HG03159 (cell line): ENCODE measurements around the gene CARD9.

ENCODE experiments used
- ATAC-seq: cut with Tn5 transposase; IDR thresholded peaks from one replicate; pipeline ENCODE4 v1.9.1; 2021; ENCODE audit warnings: mild to moderate bottlenecking, moderate library complexity; ENCODE audit not compliant: unreplicated experiment

Gene CARD9

DNA sequence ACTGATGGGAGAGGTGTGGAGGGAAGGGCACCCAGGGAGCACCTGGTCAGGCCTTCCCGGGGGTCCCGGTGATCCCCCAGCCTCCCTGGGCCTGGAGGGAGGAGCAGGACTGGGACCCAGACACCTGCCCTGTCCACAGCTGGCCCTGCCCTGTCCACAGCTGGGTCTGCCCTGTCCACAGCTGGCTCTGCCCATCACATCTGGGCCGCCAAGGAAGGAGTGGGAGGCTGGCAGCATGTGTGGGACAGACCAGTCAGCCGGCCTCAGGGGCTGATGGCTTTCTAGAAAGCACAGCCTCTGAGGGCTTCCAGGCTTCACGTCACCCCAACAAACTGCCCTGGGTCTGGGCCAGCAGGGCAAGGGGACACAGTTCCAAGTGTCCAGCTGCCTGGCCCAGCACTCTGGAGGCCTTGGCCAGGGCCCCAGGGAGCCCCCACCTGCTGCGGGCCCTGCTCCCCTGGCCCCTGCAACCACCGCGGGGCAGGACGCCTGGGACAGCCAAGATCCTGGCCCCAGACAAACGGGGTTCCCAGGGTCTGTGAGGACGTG is 22.1 kb downstream of the CARD9 start:
- ATAC-seq = no peak

DNA sequence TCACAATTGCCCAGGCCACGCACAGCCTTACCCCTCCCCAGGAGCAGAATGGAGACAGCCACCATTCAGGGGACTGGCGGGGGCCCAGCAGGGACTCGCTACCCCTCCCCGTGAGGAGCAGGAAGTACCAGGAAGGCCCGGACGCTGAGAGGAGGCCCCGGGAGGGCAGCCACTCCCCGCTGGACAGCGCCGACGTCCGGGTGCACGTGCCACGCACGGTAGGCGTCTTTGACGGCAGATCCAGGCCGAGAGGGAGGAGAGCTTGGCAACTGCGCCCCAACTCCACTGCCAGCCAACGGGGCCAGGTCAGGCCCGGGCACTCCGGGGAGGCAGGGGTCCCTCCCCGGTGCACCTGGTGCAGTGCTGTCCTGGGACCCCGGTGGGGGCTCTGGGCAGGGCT is 23.9 kb downstream of the CARD9 start:
- no peak for ATAC-seq

DNA sequence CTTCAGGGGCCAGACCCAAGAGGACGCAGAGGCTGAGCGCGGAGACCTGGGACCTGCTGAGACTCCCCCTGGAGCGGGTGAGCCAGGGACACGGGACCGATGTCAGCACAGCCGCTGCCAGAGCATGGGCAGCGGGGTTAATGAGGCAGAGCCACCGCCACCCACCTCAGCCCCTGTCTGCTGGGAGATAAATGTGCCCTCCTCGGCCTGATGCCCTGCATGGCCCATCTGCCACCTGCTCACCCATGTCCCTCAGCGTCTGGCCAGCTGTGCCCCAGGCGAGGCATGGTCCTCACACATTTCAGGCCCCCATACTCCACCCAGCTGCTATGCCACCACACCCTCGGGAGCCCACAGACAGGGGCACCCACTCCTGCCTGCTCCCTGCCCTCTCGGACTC is 24.8 kb downstream of the CARD9 start:
- no peak for ATAC-seq

DNA sequence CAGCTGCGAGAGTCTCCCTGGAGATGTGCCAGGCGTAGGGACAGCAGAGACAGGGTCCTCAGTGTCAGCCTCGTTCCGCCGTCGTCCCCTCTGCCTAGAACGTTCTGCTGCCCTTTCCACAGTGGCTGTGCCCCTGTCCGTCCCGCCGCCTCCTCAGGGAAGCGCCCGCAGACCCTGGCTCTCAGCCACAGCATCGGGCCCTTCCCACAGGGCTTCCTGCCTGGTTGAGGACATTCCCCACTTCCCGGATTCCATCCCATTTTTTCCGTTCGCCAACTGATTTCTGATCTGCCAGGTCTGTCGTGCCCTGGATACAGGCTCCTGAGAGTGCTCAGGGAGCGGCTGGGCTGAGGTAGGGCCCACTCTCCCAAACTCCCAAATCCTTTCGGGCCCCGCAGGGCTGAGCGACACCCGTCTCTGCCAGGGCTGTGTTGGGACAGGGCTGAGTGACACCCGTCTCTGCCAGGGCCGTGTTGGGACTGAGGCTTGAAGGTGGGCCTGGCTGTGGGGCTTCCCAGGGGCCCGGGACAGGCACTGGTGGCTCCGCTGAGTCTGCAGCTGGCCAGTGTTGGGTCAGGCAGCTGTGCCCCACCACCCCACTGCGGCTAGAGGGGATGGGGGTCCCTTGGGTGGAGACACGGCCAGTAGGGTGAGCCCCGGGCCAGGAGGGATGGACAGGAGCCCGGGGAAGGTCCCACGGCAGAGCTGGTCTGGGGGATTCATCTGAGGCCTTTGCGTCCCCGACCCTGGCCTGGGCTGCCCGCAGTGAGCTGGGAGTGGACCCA is 25.8 kb downstream of the CARD9 start:
- no peak for ATAC-seq

DNA sequence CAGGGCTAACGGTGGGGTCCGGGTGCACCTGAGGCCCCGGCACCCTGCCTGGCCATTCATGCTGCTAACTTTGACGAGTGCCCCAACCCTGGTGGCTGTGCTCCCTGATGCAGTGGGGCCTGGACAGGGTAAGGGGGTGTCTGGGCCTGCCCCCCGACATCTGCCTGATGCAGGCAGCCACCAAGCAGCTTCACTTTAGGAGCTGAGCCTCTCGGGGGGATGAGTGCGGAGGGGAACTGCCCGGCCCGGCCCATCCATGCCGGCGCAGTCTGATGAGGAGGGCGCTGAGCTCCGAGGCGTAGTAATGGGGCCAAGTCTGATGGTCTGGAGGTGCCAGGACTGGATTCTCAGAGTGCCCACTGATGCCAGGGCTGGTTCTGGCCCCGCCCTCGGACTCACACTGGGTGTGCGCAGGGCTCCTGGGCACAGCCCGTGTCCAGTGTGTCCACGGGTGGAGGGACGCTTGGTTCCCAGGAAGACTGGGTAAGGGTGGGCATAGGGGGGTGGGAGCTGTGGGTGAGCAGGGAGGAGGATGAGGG is 26.5 kb downstream of the CARD9 start:
- ATAC-seq = no peak

DNA sequence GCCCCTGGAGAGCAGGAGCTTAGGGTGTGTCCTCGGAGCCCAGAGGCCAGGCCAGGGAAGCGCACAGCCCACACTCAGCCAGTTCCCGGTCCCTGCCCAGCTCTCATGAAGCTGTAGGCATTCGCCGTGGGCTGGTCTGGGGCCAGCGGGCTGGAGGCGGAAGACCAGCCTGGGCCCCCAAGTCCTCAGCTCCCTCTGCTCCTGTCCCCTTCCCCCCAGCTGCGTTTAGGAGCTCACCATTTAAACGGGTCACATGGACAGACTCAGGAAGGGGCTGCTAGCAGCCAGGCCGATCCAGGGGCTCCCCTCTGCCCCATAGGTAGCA is 27.4 kb downstream of the CARD9 start:
- no peak for ATAC-seq

DNA sequence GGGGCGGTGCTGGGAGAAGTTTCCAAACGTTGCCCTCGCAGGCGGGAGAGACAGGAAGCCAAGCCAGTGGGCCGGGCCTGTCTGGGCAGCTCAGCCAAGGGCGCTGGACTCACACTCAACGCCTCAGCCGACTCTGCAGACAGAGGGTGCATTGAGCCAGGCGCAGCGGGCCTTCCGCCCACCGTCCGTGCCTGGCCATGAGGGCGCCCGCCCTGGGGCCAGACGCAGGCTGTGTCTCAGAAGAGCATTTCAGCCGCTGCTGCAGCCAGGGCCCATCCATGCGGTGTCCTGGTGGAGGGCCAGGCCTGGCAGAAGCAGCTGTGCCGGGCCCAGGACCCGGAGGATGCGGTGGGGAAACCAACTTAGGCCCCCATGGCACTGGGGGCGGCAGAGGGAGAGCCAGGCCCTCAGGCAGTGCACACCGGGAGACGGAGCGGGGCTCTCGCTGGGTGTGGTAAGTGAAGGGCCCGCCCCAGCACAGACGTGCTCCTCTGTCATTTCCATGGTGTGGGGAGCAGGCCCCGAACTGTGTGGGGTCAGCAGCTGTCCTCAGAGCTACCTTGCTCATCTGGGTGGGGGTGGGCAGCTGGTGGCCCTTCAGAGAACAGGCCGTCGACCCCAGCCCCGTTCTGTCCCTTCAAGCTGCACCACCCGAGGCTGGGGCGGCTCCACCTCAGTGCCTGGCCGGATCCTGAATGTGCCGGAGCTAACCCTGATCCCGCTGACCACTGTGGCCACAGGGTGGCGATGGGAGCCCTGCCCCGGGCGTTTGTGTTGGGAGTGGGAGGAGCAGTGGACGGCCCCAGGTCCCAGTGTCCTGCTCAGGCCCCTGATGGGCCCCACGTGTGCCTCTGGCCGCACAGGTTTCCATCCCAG is 27.9 kb downstream of the CARD9 start:
- no peak for ATAC-seq

DNA sequence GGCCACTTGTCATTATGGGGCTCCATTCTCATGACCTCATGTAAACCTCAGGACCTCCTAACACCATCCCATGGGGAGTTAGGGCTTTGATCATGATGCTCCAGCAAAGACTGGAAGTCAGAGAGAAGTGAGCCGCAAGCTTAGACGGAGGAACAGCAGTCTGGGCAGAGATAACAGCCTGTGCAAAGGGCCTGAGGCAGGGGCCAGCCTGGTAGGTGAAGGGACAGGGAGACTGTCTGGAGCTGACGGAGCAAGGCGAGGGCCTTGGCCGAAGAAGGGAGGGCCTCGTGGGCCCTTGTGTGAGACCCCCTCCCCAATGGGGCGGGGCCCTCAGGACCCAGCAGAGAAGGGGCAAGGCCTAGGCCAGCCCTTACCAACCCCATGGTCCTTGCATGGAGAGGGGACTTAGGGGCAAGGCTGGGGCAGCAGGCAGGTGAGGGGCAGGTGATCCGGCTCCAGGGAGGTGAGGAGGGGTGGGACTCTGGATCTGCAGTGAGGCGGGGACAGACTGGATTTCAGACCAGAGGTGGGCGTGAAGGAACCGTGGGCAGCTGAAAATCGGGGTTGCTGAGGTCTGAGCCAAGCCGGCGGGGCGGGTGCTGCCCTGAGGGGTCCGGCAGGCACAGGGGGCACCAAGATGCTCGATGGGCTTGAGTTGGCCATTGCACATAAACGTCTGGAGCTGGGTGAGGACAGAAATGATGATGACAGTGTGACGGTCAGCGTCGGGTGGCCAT is 28.8 kb downstream of the CARD9 start:
- no peak for ATAC-seq

DNA sequence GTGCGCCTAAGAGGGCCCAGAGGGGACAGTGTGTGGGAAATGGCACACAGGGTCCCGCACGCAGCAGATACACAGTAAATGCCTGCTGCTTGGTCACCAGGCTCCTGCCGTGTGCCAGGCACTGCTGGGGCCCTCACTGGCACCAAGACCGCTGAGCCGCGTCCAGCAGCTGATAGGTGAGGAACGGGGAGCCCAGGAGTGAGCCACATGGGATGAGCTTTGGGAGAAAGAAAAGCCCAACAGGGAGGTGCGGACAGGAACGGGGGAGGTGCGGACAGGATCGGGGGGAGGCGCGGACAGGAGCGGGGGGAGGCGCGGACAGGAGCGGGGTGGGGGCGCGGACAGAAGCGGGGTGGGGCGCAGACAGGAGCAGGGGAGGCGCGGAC is 29.6 kb downstream of the CARD9 start:
- no peak for ATAC-seq

DNA sequence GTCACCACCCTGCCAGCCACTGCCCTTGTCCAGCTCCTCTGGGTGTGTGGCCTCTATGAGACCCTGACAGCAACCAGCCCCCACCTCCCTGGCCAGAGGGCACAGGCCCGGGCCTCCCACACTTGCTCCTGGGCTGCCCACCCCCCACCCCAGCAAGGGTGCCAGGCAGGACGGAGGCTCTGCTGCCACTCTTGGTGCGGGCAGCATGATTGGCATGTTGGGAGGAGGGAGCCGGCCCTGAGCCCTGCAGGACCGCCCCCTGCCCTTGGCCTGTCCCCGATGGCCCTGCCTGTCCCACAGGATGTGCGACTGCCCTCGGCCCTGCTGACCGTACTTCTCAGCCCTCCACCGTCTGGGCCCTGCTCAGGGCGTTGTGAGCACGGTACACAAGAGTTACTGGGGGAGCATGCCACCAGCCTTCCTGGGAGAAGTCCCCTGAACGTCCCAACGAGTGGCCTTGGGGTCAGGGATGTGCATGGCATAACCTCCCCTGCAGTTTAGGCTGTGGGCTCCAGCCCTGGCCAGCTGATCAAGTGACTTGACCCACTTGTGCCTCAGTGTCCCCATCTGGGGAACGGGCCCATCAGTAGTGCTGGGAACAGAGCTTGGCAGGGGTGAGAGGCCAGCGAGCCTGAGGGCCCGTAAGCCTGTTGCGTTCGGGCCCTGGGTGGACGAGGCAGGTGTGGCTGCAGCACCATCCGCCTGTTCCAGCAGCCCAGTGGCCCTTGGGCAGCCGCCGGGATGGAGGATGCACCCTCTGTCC is 30.2 kb downstream of the CARD9 start:
- ATAC-seq = no peak

DNA sequence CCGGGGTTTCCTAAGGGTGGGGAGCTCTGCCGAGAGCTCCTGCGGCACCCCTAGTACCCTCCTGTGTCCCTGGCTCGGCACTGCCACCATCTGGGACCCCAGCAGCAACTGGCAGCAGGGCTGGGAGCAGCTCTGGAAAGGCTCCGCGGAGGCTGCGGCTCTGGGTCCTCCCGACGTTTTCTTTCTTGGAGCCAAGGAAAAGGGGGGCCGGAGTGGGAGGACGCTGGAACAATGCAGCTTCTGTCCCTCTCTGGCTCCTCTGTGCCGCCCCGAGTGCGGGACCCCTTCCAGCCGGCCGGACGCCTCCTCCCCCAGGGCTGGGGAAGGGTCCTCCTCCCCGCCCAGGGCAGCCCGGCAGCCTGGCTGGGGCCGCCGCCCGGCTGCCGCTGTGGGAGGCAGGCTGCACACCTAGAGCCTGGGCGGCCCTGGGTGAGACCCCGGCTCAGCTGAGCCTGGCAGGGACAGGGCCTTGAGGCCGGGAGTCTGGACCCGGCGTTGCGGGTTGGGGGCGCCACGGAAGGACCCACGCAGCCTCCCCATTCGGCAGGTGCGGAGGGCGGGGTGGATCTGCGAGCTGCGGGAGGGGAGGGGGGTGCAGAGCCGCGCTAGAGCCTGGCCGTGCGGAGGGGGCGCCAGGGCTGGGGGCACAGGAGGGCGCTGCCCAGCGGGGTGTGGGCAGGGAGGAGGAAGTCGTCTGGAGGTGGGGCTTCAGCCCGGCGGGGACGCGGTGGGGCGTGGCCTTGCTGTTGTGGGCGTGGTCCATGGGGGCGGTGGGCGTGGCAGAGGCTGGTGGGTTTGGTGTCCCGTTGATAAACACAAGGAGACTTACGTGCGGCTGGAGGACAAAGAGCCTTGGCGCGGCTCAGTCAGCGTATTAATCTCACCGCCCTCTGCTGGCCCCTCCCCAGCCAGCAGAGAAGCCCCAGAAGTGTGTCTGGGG is 31.0 kb downstream of the CARD9 start:
- ATAC-seq = no peak

DNA sequence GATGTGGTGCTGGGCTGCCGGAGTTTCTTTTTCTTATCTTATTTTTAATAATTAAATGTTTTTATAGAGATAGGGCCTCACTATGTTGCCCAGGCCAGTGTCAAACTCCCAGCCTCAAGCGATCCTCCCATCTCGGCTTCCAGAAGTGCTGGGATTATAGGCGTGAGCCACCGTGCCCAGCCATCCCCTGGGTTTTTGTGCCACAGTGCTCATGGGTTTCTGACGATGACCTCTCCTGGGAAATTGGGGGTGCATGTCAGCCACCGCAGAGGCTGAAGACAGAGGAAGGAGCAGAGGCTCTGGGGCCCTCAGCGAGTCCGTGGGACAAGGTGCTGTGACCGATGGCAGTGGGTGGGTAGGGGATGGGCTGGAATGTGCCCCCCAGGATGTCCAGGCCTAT is 31.7 kb downstream of the CARD9 start:
- ATAC-seq = no peak

DNA sequence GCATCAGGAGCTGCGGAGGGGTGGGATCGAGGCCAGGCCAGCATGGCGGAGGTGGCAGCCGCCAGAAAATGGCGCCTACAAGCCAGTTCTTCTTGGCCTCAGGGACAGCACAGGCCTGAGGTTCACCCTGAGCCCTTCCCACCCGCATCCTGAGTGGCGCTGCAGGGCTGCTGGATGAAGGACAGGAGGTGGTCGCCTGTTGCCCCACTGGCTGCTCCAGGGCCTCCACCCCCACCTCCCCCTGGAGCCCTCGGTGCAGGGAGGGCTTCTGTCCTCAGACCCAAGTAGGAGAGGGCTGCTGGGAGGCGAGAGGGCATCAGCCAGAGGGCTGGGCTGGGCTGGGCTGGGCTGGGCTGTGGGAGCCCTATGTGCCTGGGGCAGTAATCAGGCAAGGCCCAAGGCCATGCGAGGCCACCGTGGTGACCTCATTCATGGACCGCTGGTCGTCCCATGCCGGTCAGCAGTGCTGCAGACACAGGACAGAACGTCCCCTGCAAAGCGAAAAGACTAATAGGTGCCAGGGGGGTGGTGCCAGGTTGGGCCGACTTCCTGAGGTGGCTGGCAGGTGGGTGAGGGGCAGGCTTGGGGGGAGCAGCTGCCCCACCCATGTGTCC is 32.3 kb downstream of the CARD9 start:
- ATAC-seq = no peak

DNA sequence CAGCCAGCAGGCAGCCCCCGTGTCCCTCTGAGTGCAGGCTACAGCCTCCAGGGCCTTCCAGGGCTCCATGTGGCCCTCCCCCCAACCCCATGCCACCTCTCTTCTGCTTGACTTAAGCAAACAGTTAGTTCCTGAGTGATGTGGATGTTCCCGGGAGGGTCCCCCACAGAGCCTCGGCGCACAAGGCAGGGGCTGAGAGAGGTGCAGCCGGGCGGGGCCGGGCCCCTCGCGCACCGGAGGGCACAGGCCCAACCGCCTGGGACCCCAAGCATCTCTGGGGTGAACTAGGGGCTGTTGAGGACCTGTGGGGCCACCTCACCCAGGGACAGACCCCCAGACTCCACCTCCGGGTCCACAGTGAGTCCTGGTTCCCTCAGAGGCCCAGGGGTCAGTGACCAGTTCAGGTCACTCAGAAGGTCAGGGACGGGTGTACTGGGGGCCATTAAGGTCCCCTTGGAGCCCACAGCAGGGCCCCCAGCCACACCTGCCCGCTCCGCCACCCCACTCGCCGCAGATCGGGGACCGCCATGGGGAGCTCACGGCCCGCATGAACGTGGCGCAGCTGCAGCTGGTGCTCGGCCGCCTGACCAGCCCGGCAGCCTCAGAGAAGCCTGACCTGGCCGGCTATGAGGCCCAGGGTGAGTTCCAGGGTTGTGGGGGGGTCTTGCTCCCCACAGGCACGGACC is 33.0 kb downstream of the CARD9 start:
- no peak for ATAC-seq

DNA sequence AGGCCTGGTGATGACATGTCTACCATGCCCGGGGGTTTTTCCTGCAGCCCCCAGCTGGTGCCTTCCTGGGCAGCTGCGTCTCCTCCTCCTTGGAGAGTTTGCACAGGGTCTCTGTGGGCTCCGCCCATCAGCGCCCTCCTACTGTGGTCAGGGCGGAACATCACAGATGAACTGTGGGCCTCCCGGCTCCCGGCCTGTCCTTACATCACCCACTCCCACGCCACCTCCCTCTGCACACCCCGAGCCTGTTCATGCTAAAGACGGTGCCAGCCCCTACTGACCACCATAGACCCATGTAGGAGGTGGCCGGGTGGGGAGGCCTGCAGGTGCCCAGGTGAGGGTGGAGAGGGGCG is 33.5 kb downstream of the CARD9 start:
- no peak for ATAC-seq

DNA sequence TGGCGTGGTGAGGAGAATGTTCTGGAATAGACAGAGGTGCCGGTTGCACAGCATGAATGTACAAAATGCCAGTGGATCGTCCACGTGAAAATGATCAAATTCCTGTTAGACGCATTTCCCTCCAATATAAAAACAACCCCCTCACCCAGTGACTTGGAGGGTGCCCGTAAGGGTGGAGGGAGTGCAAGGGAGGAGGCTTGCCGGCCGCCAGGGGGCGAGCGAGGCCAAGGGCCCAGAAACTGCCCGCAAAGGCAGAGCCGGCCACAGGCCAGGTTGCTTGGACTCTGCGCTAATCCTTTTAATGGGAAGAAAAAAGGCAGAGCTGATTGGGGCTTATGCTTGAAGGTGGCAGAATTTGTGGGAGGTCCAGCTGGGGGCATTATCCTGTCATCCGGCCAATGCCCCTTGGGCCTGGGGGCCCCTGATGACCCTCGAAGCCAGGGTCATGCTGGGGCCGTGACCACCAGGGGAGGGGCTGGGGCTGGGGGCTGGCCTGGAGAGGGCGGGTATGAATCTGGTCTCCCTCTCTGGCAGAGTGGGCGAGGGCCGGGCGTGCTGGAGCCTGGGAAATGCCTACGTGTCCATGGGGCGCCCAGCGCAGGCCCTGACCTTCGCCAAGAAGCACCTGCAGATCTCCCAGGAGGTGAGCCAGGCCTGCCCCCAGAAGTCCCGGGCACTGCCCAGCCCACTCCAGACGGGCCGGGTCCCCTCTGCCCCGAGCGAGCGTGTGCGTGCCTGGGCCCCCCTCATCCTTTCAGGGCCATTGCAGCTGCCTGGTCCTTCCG is 34.1 kb downstream of the CARD9 start:
- ATAC-seq = no peak

DNA sequence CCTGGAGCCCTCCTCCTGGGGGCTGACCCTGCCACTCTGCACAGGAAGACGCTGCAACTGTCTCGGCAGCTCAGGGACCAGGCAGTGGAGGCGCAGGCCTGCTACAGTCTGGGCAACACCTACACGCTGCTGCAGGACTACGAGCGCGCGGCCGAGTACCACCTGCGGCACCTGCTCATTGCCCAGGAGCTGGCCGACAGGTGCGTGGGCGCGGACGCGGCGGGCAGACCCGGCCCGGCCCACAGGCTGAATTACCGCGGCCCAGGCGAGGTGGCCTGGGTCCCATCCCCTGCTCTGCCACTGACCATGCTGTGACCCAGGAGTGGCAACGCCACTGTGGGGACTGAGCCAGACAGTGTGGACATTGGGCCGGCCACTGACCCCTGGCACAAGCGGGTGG is 35.0 kb downstream of the CARD9 start:
- ATAC-seq = no peak
